HG03378 (cell line): ENCODE results near the gene EHD4.

Experiments
- ATAC-seq: cut with Tn5 transposase; IDR thresholded peaks from one replicate; pipeline ENCODE4 v1.9.1; 2021; ENCODE audit warnings: mild to moderate bottlenecking, moderate library complexity; ENCODE audit not compliant: unreplicated experiment

EHD4 gene

DNA sequence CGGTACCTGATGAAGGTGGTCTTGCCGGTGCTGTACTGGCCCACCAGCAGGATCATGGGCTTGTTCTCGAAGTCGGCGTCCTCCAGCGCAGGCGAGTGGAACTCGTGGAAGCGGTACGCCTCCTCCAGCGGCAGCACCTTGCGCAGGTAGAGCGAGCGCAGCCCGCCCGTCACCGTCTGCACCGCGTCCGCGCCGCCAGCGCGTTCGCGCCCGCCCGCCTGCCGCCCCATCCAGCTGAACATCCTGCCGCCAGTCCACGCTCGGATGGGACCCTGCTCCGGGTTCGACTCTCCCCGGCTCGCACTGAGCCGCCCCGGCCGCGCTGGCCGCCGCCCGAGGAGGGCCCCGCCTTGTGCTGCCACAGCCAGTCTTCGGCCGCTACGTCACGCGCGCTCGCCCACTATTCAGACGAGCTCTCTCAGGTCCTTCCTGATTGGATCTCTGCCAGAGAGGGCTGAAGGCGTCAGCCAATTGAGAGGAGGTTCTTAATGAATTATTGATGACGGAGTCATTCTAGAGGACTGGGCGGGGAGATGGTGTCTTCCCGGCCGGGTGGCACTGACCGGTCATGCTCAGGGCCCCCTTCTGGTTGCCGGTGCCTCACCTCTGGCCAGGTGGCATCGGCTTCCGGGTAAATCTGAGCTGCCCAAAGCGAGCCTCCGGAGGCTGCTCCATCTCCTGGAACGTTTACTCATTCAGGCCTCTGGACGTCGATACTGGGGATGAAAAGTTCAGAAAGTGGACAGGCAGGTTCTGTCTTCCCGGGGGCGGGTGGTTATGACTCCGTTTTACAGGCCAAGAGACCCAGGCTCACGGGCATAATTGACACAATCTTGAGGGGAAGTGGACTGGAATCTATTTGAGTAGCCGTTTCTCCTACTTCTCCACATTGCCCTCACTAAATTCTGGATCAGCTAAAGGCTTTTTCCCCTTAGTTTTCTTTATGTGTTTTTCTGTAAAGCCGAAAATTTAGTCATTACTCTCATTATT, at the start of gene EHD4:
EHD4 (minus strand) TSS at position 305 of the 990 bp plus-strand sequence; CDS start at position 242, 63 bp downstream.
- ATAC-seq = peak; percentile 75

GRCh38 chr15:42021593-42021992, 49.2 kb upstream of the EHD4 start:
- ATAC-seq = no peak

GRCh38 chr15:42020713-42021273, 48.4 kb upstream of the EHD4 start, which contains the start of gene PLA2G4E:
PLA2G4E (minus strand) TSS chr15:42021042; CDS start chr15:42021030, 12 bp downstream.
- no peak for ATAC-seq

GRCh38 chr15:42018306-42019224, 46.2 kb upstream of the EHD4 start:
- ATAC-seq = no peak

DNA sequence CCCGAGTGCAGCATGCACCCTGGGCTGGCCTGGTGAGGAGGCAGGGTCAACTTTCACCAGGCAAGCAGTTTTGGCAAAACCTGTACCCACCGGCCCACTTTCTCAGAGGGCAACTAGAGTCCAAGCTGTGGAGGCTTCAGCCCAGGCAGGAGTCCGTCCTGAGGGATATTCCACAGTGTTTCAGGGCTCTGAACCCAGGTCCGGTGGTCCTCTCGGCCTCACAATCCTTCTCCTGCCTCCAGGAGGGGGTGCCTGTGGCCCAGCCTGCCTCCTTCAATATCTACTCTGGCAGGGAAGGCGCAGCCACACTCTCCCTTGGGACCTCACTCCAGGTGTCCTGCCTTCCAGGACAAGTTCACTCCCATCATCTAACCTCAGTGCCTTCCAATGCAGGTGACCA, 44.6 kb upstream of the EHD4 start:
- ATAC-seq = no peak

DNA sequence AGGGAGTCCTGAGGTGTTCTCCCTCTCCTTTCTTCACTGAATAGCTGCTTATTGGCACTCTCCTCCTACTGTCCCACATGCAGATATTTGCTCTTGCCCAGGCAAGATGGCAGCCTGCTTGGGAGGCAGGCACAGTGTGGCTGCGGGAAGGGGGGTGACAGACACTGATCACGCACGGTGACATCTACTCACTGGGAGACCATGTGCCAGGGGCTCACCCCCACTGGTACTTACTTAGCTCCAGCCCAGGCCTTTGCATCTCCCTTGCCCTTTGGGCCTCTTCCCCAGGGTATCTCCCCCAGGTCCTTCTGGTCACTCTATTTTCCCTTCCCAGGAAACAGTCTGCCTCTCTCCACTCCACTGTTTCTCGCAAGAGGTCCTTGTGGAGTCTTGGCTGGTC, 42.0 kb upstream of the EHD4 start:
- no peak for ATAC-seq

DNA sequence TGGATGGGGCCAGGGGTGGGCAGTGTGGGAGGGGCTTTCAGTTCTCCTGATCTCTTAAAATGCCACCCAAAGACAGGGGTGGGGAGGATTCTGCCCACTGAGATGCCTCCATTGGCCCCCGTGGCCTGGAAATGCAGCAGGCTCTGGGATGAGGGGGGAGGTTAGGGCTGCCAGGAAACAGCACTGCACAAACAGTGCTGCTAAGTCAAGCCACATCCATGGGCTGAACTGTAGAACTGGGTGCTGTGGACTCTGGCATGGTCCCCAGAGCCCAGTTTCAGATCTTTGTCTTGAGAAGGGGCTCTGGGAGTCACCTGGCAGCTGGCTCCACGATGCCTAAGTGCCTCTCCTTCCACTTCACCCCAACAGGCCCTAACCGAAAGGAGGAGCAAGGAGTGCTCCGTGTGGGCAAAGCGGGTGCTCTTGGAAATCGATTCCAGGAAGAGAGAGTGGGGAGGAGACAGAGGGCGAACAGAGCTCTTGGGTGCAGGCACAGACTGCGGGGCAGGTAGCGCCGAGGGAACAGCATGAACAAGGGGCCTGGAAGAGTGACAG, 40.6 kb upstream of the EHD4 start:
- ATAC-seq = no peak

GRCh38 chr15:42012241-42012640, 39.9 kb upstream of the EHD4 start:
- ATAC-seq = no peak

DNA sequence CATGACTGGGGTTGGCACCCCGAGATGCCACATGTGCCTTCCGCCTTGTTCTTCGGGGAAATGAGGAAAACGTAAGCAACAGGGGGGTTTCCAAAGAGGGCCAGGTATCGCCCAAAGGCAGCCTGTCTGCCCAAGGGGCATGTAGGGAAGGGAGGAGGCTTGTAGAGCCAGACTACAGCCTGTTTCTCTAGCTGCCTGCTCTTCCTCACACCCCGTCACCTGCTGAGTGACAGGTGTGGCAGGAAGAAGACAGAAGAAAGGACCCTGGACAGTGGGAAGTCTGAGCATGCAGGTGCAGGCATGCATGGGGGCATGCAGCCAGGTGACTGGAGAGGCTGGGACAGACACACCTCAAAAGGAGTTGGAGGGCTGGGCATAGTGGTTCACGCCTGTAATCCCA, 38.7 kb upstream of the EHD4 start:
- ATAC-seq = no peak

DNA sequence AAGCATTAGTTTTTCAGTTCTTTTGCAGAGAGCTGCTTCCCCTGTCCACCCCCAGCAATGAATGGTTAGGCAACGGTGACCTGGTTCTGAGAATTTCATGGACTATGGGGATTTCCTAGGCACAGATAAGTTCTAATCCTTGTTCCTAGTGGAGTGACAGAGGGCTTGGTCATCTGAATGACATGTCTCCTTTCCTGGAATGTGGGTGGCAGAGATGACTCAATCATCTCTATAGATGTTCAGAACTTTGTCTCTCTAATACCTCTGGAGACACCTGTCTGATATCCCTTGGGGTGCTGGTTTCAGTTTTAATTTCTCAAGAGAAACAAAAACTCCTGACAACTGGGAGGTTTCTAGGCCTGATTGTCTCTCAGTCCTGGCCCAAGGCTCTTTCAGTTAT, 38.1 kb upstream of the EHD4 start:
- peak; percentile 63 for ATAC-seq

- ATAC-seq = no peak
Measured at GRCh38 chr15:42009474-42009873, 37.1 kb upstream of the EHD4 start.

DNA sequence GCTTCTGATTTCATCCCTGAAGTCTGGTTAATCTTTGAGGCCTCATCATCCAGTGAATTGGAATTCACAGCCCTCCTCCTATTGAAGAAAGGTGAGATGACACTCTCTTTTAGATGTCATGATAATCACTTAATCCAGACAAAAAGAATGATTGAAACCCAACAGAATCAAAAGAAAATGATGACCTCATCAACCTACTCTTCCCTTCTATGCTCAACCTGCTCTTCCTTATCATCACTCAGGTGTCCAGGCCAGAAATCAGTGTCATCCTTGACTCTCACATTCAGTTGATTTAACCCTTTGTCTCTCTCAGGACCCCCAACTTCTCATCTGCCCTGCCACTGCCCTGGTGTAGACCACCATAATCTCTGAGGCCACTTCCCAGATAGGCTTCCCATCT, 36.7 kb upstream of the EHD4 start:
- ATAC-seq = no peak

GRCh38 chr15:42007386-42007785, 35.0 kb upstream of the EHD4 start:
- no peak for ATAC-seq

GRCh38 chr15:42002333-42002732, 30.0 kb upstream of the EHD4 start:
- no peak for ATAC-seq

- ATAC-seq = no peak
Measured at GRCh38 chr15:42001236-42001635, 28.9 kb upstream of the EHD4 start.

DNA sequence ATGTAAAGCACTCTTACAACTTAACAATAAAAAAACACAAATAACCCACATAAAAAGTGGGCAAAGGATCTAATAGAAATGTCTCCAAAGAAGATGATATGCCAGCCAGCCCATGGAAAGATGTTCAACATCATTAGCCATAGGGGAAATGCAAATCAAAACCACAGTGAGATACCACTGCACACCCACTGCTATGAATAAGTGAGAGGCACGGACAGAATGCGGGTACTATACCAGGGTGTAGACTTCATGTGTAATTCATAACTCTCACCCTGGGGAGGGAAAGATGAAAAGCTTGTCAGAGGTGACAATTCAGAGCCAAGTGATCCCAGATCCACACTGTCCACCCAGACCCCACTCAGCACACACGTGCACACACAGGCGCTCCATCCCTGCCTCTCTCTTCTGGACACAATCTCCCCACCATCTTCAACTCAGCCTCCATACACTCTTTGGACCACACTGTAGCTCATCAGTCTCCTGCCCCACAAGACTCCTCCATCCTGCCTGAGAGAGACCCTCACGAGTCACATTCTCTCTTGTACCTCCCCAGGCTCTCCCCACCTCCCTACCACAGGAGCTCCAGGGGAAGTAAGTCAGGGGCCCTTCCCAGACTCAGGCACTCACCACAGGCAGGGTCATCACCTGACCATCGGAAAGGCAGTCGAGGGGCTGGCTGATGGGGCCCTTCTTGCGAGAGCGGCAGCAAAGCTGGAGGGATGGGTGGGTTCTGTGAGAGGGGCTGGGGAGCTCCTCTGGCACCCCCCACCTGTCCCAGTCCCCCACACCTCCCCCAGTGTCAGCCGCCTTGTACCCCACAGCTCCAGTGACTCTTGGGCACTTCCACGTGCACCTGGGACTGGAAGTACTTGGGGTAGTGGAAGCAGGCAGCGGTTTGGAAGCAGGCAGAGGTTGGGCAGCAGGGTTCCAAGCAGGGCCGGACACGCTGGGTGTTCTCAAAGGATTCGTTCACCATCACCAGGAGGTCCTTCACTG, 27.2 kb upstream of the EHD4 start:
- ATAC-seq = no peak

GRCh38 chr15:41997845-41998244, 25.5 kb upstream of the EHD4 start:
- no peak for ATAC-seq

GRCh38 chr15:41996921-41997592, 24.7 kb upstream of the EHD4 start:
- no peak for ATAC-seq

DNA sequence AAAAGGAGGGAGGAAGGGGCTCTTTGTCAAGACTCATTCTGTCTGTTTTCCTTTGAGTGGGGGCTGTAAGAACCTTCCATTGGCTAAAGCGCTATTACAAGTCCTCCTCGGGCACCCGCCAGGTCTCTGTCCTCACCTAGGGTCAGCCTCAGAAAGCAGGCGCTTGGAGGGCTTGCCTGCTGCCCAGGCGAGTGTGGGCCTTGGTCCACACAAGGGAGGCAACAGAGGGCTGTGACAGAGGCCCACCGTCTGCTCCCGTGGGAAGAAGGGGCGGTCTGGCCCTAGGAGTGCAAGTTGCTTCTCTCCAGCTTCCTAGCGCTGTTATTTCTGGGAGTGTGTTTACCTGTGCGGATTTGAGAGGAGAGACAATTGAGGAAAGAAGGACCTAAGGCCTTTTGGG, 24.0 kb upstream of the EHD4 start:
- no peak for ATAC-seq
